ENCODE results near the gene FEM1B.

Gene FEM1B

DNA sequence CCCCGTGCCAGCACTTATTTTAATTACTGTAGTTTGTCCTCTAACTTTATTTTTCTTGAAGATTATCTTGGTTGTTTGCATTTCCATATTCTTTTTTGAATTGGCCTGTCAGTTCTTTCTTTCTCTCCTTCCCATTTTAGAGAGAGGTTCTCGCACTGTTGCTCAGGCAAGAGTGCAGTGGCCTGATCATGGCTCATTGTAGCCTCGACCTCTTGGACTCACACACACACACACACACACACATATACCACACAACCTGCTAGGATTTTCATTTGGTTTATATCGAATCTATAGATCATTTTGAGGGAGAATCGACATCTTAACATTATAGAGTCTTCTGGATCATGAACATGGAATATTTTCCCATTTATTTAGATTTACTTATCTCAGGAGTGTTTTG lies 8.7 kb downstream of the FEM1B start:
- no peak for DNase-seq

DNA sequence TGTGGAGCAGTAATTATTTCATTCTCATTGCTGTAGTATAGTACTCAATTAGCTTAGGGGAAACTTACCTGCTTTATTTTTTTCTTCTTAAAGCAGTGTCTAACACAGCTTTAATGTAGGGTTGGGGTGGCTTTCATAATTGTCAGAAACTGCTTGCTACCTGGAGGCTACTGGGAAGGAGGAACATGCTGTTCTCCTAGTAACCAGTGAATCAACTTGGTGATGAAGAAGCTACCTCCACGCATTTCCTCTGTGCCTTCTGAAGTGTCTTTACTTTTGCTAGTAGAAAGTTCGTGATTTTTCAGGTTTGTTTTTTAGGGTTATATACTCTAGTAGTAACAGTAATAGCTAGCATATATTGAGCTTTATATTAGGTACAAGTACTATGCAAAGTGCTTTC lies 11.5 kb downstream of the FEM1B start:
- DNase-seq, result no peak

DNA sequence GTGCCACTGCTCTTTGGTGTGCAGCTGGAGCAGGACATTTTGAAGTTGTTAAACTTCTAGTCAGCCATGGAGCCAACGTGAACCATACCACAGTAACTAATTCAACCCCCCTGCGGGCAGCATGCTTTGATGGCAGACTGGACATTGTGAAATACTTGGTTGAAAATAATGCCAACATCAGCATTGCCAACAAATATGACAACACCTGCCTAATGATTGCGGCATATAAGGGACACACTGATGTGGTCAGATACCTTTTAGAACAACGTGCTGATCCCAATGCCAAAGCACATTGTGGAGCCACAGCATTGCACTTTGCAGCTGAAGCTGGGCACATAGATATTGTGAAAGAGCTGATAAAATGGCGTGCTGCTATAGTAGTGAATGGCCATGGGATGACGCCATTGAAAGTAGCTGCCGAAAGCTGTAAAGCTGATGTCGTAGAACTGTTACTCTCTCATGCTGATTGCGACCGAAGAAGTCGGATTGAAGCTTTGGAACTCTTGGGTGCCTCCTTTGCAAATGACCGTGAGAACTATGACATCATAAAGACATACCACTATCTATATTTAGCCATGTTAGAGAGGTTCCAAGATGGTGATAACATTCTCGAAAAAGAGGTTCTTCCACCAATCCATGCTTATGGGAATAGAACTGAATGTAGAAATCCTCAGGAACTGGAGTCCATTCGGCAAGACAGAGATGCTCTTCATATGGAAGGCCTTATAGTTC lies 12.2 kb downstream of the FEM1B start:
- no peak for DNase-seq

DNA sequence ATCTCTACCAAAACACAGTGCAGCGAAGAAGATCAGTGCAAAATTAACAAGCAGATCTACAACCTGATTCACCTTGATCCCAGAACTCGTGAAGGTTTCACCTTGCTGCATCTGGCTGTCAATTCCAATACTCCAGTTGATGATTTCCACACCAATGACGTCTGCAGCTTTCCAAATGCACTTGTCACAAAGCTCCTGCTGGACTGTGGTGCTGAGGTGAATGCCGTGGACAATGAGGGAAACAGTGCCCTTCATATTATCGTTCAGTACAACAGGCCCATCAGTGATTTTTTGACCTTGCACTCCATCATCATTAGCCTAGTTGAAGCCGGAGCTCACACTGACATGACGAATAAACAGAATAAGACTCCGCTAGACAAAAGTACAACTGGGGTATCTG lies 13.2 kb downstream of the FEM1B start:
- DNase-seq, result no peak

DNA sequence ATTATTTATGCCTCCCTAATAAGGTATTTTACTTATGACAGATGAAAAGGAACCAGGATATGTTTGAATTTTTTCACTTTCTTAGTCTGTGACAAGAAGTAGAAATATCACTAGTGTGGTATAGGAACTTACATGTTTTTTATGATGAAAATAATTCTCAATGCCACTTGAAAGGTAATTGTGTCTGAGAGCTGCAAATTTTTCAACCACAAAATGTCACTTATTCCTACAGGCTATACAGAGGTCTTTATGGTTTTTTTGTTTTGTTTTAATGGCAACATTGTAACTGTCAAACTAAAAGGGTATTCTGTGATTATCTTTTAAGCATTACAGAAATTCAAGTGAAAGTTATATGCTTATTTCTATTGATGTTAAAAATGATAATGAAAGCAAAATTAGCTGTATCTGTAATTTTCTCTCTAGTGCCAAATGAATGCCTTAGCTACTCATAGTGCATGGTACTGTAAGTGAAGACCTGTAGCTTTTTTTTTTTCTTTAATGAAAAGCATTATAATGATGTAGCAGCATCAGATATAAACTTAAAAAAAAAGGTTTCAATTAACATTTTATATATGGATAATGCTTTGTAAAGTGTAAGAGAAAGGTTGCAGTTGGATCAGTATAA lies 14.7 kb downstream of the FEM1B start:
- no peak for DNase-seq

DNA sequence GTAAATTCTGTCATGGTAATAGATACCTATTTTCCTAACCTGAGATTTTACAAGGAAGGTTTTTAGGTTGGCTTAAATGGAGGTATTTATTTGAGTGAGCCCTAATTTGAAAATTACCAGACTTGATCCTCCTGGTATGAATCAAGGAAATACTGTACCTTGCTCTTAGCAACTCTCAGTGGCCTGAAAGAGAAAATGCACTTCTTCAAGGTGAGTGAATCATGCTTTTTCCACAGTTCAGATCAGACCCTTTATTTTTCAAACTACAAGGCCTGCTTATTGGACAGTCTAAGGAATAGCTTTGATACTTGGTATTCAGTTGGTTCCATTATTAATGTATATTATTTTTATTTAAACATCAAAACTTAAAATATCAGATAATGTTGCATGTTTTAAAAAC lies 15.4 kb downstream of the FEM1B start:
- no peak for DNase-seq

DNA sequence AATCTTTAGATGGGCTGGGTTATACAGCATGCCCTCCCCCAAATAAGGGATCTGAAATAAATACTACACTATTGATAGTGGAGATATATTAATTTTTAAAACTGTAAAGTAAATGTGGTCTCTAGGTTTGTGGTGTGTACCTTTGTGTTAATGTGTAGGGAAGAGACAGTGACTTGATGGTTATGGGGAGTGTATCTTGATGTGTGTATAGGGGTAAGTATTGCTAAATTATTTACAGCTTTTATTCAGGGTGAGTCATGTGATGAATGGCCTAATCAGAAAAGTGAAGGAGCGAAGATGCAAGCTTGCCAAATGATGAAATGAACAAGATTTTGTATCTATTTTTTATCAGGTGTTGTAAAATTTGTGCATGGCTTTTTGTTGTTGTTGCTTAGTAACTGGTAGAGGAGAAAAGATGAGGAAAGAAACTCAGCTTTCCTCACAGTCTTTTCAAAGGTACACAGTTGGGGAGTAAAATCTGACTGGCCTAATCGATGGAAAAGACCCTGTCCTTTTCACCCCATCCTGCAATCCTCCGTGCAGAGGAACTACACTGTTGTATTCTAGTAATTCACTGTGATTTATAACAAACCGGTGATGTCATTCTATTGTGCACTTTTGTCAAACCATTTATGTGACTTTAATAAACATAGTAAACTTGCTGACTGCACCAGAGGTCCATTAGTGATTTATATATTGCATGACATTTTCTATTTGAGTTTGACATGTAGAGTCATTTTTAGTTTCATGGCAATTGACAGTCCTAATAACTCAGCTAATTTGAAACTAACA lies 17.7 kb downstream of the FEM1B start:
- DNase-seq, result no peak

DNA sequence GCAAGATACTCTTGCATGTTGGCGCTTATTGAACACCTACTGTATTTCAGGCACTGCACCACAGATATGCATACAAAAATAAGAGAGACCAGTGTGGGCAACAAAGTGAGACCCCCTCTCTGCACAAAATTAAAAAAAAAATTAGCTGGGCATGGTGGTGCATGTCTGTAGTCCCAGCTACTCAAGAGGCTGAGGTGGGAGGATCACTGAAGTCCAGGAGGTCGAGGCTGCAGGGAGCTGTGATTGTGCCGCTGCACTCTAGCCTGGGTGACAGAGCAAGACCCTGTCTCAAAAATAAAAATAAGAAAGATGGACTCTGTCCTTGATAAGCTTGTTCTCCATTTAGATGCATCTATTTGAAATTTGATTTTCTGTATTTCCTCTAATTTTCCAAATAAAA lies 20.8 kb downstream of the FEM1B start:
- no peak for DNase-seq

DNA sequence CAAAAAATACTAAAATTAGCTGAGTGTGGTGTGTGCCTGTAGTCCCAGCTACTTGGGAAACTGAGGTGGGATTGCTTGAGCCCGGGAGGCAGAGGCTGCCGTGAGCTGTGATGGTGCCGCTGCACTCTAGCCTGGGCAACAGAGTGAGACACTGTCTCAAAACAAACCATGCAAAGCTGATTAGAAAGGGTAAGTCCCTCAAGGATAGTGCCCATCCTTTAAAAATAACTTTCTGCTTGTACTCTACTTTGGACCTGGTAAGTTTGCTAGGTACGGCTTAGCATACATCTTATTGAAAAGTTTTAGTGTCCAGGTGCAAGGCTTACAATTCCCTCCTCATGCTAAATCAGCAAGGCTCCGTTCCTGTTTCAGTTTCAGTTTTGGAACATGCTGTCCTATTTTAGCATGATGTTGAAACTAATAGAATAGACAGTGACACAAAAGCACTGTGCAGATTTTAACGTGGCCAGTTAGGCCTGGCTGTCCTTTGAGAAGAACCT lies 21.4 kb downstream of the FEM1B start:
- DNase-seq, result peak; percentile 84

DNA sequence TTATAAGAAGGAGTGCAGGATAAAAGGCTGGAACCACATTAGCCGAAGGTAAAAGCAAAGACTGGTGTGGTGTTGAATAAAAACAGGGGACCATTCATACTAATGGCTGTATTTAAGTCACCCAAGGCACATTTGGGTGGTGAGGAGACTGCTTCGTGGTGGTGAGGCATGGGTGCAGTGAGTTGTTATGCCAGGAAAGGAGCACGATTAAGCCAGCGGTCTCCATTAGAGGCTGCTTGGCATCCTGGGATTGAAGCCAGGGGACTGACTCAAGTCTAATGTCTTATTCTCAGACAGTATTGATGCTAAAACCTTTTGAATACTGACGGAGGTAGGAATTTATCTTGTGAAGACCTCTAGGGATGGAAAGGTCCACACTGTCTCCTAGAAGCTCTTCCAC lies 21.9 kb downstream of the FEM1B start:
- DNase-seq, result no peak

DNA sequence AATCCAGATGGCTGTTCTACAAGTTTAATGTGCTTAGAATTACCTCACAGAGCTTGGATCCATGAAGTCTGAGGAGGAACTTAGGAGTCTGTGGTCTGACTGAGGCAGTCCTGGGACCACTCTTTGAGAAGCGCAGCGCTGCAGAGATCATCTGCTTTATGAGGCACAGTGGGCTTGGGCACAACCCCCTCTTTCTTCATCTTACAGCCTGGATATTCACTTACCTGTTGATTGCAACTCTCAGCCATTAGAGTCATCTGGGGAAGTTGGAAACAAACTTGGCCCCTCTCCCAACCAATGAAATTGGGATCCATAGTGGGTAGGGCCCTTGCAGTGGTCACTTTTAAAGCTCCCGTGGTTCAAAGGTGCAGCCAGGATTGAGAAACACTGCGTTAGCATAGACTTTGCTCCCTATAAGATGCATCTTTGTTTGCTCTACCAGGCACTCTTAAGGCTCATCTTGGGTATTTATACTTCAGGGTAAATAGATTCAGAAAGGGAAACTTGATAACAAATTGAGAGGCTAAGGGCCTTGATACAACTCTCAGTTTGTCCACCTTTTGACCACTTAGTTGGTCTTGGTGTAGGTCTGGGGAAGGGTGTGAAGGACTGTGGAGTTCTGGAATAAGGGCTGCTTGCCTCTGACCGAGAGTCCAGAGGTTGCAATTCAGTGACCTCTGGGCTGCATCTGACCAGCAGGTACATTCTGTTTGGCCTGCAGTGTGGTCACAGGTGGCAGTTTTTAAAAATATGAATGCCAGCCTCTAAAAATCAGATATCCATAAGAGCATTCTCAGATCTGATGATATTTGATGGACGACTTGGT lies 22.8 kb downstream of the FEM1B start:
- no peak for DNase-seq

DNA sequence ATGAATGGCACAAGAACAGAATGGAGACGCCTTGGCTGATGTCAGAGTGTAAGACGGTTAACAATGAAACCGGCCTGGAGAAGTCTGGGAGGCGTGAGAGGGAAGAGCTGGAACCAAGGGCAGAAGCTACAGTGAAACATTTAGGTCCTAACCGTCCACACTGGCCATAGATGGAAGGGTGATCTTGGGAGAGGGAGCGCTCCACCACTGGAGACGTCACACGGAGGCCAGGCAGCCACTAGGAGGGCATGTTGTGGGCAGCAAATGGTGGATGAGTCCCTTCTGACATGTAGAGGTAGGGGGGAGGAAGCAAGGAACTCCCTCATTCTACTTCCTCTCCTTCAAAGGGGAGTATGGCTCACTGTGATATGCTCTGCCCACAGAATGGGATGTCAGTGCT lies 23.8 kb downstream of the FEM1B start:
- DNase-seq, result no peak

DNA sequence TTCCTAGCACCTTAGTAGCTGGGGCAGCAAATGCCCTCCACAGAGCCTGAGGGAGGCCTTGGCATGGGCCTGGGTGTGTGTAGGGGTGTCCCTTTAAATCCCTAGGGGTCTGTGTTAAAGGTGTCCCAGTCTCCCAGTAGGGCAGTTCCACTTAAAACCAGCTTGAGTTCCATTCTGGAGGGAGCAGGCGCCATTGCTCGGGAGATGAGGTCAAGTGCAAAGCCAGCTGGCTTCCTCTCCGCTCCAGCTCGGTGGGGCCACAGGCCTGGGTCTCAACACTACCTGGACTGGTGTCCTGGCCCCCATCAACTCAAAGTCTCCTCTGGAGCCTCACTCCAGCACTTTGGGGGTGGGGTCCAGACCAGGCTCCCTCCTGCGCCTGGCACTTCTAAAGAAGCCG lies 25.2 kb downstream of the FEM1B start:
- DNase-seq, result no peak

DNA sequence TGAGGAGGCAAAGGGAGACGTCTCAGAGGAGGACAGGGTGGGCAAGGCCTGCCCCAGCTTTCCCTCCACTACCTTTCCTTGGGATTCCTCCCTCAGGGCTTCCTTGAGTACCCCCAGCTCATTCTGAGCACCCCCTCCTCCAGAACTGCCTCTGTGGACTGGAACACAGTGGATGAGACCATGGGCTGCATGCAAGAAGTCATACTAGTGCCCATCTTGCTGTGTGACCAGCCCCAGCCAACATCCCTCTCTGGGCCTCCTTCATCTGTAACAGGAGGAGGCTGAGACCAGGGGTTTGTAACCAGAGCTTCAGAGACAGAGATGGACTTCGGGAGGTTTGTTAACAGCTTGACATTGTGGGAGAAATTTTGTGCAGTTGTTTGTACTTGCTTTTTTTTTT lies 25.6 kb downstream of the FEM1B start:
- no peak for DNase-seq

DNA sequence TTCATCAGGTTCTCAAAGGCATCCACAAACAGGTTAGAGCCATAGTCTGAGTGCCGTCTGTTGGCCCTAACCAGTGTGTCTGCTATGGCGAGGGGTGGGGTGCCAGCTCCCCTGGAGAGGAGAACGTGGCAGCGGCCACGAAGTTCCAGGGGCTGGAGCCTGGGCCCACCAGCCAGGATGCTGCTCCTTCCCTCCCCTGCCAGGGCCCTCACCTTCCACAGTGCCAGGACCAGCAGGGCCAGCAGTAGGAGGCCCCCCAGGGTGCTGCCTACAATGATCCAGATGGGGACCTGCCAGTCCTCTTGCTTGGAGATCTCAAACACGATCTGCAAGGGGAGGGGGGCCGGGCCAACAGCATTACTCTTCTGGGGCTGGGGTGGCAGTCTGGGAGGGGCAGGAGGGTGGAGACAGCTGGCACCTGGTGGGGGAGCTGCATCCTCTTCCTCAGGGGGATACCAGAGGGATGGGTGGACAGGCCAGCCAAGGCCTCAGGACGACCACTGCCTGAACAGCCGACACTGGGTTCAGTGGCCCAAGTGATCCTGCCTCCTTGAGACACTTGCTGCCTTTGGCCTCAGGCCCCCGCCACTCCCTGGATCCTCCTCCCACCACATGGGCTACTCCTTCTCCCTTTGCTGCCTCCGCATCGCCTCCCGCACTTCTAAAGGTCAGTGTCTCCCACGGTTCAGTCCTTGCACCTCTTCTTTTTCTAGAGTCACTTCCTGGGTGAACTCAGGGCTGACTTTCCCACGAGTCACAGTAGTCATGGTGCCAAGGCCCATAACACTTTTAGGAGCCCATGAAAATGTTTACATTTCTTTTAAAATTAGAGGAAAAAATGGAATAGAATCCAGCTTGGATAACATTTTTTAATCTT lies 26.3 kb downstream of the FEM1B start:
- no peak for DNase-seq

DNA sequence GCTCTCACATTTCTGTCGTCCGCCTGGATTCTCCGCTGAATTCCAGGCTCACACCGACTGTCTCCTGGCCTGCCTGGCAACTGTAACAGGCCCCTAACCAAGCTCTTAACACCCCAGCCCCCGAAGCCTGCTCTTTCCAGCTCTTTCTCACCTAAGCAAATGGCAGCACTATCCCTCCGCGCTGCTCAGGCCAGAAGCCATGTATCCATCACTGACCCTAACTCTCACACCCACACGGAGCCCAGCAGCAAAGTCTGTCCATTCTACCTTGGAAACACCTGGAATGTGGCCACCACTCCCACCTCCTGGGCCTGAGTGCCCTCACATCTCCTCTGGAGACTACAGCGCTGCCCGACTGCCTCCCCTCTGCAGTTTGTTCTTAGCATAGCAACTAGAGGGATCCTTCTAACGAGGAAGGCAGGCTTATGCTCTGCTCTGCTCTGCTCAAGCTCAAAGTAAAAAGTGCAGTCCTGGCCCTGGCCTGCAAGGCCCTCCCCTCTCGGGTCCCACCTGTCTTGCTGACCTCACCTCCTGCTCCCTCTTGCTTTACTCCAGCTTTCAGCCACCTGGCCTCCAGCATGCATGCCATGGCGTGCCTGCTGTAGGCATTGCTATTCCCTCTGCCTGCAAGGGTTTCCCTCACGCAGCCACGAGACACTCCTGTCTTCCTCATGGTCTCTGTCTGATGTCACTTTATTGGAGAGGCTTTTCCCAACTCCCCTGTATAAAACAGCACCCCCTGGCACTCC lies 27.2 kb downstream of the FEM1B start:
- no peak for DNase-seq

DNA sequence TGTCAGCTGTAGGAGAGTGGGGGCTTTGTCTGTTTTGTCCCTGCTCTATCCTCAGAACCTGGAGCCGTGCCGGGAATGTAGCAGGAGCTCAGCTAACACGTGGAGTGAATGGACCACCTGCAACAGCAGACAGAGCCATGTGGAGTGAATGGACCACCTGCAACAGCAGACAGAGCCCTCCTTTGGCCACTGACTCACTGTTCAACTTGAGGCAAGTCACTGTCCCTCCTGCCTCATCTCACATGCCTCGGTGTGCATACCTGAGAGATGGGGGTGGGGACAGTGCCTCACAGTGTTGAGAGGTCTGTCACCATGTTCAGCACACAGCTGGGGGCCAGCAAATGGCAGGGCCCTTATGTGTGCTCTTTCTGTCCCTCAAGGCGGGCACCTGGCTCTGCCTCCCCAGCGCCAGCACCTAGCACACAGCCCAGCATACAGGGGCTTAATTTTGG lies 27.9 kb downstream of the FEM1B start:
- DNase-seq, result no peak

DNA sequence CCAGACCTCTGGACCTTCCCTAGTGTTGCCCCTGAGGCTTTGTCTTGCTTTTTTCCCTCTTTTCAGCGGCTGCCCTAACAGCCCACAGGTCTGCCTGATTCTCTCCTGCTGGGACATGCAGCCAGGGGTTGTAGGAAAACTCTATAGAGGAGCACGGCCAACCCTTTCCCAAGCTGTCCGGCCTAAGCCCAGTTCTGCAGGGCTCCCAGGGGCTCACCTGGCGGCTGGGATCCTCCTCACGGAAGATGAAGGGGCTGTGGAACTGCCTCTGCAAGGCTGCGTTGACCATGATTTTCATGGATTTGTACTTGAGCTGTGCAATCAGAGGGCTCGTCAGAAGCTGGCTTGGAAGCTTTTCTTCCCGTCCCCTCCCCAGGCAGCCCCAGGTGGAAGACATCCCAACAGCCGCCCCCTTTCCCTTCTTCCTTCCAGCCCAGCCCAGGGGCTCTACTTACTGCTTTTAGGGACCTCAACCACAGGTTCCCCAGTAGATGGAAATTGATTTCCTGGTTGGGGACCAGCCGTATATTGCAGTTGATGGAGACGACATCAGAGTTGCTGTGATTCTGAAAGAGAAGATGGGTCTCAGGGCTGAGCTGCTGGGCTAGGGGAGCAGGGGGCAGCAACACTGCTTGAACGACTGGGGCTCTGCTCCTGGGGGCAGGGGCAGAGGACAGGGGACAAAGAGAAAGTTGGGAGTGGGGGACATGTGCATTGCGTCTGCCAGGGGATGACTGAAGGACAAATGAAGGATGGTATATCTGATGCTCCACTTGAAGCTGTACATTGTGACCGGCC lies 29.8 kb downstream of the FEM1B start:
- DNase-seq, result no peak

DNA sequence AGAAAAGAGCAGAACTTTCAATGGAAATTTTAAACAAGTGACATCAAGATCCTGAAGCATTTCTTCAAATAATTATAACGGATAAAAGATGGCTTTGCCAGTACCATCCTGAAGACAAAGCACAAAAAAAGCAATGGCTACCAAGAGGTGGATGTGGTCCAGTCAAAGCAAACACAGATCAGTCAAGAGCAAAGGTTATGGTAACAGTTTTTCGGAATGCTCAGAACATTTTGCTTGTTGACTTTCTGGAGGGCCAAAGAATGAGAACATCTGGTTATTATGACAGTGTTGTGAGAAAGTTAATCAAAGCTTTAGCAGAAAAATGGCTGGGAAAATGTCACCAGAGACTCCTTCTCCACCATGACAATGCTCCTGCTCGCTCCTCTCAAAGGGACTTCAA lies 31.5 kb downstream of the FEM1B start:
- no peak for DNase-seq

DNA sequence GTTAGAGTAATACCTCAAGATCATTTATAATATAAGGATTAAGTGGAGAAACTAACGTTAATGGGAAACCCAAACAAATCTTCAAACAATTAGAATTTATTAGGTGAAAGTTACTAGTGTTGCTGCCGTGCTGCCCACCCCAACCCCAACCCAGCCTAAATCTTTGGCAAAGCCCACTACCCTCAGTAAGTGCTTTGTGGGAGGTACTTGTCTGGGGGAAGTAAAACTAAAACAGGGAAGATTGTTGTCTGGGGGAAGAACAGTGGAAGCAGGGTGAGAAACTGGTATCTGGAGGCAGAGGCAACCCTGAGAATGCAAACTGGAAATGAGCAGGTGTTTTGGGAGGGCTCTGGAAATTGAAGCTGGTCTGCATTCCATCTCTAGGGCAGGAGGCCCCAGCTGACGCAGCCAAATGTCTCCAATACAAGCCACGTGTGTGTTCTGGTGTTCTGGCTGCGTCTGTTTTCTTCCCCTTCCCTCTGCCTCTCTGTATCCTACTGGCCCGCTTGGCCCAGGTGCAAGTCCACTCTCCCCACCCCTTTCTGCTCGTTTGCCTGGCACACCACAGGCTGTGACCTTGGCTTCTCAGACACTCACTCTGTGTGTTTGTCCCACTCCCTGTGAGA lies 32.7 kb downstream of the FEM1B start:
- no peak for DNase-seq

Measured in OCI-M1 (cell line).